Measurements from ENCODE around the gene ATXN1.

The ATXN1 gene

DNA sequence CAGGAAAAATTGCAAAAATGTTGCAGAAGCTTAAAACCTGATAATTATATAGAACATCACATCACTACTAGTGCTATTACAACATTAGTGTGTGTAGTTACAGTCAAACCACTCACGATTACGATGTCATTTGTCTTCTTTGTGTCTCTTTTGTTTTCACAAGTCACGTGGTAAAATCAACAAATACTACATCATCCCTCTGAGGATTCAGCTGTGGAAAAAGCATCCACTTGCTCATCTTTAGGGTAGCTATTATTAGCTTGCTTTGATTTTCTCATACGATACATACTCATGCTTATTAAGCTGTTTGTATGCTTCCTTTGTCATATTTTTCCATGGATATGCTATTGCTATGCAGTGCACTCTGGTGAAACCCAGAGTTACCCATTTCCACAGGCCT lies 22.2 kb upstream of the ATXN1 start:
- DNase-seq (ENCODE audit: low read depth in 1 of 2, low spot score in 1 of 2): no peak

DNA sequence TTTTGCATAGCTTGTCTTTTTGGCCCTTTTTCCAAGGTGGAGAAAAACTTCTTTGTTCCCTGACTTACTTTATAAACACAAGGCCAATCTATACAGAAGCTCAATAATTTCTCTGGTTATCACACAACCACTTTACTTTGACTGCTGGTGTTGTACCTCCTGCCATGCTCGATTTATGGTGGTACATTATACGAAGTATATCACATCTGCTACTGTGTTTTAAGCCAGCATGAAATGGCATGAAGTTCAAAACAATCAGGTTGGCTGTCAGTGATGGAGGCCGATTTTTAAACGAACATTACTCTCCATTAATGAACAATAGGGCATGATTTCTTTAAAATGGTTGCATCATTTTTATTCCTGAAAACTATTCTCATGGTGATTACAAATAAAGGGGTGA lies 21.0 kb upstream of the ATXN1 start:
- DNase-seq (ENCODE audit: low read depth in 1 of 2, low spot score in 1 of 2): no peak

DNA sequence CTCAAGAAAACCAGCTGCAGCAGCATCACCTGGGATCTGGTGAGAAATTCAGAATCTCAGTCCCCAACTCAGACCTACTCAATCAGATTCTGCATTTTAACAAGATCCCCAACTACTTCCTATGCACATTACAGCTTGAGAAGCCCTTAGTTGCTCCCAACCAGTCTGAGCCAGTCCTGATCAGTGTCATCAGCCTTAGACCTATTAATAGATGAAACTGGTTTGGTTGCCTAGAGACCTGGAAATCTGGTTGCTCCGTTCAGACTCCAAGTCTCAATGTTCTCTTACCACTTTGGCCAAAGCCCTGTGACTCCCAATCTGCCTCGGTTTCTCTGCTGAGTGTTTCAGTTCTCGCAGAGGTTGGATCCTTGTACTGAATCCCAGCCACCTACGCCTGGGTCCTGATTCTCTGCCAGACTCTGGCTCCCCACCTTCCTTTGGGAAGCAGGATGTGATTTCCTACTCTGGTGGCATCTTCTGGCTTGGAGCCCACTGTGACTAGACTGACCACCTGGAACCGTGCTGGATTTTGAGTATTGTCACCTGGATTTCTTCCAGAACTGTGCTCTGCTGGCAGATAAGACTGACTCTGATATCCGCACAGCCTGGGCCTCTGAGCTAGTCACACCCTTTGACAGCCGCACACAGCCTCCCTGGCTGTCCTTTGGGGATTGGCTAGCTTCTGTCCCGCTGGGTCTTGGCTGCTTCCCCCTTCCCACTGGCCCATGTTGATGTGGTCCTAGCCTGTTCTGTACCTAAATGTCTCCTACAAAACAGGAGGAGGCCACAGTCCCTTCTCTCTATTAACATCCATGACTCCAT lies 20.3 kb upstream of the ATXN1 start:
- no peak for DNase-seq (ENCODE audit: low read depth in 1 of 2, low spot score in 1 of 2)

- no peak for DNase-seq (ENCODE audit: low read depth in 1 of 2, low spot score in 1 of 2)
These were observed 17.3 kb upstream of the ATXN1 start for GRCh38 chr6:16778521-16778920.

GRCh38 chr6:16777794-16778193 lies 16.5 kb upstream of the ATXN1 start:
- DNase-seq (ENCODE audit: low read depth in 1 of 2, low spot score in 1 of 2): no peak

DNA sequence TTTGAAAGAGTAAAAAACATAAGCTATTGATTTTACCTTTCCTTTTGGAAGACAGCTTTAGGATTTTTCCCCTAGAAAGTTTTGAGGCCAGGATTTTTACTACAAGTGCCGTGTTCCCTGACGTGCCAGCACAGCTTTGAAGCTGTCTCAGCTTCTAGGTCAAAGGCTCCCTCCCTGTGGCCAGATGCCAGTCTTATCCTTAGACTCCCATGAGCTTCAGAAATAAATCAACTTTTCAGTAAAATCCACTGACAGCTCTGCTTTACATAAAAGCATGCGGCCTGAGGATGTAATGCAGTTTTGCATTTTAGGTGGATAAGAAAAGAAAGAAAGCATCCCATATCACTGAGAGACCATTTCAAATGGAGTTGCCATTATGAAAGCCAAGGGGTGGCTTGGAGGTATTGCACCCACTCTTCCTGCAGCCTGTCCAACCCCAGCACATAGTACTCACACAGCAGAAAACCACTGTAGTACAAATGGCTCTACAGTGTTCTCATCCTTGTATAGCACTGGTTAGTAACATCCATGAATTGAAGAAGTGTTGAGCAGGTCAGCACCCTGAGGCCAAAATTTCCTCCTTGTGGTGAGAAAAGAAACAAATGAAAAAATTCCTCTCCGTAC lies 15.2 kb upstream of the ATXN1 start:
- DNase-seq (ENCODE audit: low read depth in 1 of 2, low spot score in 1 of 2): no peak

GRCh38 chr6:16774437-16774836 lies 13.2 kb upstream of the ATXN1 start:
- no peak for DNase-seq (ENCODE audit: low read depth in 1 of 2, low spot score in 1 of 2)

- no peak for DNase-seq (ENCODE audit: low read depth in 1 of 2, low spot score in 1 of 2)
These were observed 12.1 kb upstream of the ATXN1 start for GRCh38 chr6:16773362-16773761.

GRCh38 chr6:16770701-16771569 lies 9.7 kb upstream of the ATXN1 start:
- peak; percentile 60 to 65 for DNase-seq (ENCODE audit: low read depth in 1 of 2, low spot score in 1 of 2)

DNA sequence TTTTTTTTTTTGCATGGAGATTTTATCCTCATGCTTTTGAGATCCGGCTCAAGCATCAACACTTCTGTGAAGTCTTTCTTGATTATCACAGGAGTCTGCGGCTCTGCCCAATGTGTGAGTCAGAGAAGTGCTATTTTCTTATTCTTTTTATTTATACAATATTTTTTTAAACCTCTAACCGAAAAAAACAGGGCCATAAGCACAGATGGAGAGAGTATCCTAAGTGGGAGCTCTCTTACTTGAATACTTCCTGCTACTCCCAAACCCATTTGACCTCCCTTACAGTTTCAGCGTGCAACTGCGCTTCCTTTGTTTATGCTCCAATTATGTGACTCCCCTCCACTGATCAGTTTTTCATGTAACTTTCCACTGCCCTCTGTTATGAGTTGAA lies 8.7 kb upstream of the ATXN1 start:
- no peak for DNase-seq (ENCODE audit: low read depth in 1 of 2, low spot score in 1 of 2)

DNA sequence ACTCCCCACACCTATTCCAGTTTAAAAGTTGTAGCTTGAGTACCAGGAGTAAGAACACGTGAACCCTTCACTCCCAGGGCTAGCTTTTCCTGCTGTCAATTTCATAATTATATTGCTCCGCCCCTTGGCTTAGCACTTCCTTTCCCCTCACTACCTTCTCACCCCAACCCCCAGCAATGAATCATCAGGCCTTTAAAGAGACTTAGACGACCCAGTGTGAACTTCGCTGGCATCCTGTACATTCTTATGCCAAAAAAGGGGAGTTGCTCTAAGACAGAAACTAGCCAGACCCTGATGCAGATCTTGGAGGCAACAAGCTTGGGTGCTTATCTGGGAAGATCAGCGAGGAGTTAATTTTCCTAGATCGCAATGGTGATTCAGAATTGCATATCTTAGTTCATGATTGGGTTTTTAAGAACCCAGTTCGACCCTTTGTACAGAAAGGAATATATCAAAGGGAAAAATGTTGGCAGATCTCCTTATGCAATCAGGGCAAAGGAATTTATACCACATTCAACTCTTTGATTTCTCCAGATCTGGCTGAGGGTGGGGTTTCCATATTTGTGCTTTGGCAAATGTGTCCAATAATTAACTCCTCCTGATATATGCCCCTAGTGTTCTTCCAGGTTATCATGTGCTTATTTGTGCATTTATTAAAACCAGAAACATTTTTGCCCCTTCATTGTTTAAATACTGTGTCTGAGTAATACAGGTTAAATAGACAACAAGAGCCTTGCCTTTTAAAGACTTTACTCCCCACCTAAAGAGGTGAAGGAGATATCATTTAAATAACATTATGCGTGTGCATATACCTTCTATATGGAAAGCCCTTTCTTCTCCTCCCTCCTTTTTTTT lies 8.1 kb upstream of the ATXN1 start:
- peak; percentile 23 to 40 for DNase-seq (ENCODE audit: low read depth in 1 of 2, low spot score in 1 of 2)

- no peak for DNase-seq (ENCODE audit: low read depth in 1 of 2, low spot score in 1 of 2)
These were observed 7.2 kb upstream of the ATXN1 start for GRCh38 chr6:16768477-16768830.

- DNase-seq (ENCODE audit: low read depth in 1 of 2, low spot score in 1 of 2): no peak
These were observed 6.7 kb upstream of the ATXN1 start for GRCh38 chr6:16767765-16768476.

DNA sequence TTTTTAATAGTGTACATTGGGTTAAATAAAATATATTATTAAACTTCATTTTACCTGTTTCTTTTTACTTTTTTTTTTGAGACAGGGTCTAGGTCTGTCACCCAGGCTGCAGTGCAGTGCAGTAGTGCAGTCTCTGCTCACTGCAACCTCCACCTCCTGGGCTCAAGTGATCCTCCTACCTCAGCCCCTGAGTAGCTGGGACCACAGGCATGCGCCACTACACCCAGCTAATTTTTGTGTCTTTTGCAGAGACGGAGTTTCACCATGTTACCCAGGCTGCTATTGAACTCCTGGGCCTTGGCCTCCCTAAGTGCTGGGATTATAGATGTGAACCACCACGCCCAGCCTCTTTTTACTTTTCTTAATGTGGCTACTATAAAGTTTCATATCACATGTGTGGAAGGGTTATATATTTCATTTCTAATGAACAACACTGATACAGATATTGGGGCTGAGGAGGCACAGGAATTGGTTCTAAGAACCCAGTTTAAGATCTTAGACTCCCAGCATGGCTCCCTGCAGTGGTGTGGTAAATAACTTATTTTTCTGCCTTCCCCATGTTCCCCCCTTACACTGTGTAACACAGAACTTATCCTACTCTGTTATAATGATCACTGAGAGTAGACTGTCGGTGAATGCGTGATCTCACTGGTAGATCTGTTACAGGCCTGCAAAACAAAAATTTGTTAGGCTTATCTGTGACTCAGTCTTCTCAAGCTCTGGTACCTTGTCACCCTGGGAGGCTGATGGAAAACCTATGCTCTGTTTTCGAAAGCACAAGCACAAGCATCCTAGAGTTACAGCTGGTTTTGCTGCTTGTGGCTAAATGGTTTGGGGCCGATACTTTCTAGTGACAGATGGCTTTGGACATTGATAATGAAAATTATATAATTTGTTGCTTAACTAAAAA lies 5.8 kb upstream of the ATXN1 start:
- no peak for DNase-seq (ENCODE audit: low read depth in 1 of 2, low spot score in 1 of 2)

GRCh38 chr6:16766043-16766536 lies 4.8 kb upstream of the ATXN1 start:
- peak in 1 of 2 donors; percentile 5 for DNase-seq (ENCODE audit: low read depth in 1 of 2, low spot score in 1 of 2)

- no peak for DNase-seq (ENCODE audit: low read depth in 1 of 2, low spot score in 1 of 2)
These were observed 4.0 kb upstream of the ATXN1 start for GRCh38 chr6:16765235-16765634.

DNA sequence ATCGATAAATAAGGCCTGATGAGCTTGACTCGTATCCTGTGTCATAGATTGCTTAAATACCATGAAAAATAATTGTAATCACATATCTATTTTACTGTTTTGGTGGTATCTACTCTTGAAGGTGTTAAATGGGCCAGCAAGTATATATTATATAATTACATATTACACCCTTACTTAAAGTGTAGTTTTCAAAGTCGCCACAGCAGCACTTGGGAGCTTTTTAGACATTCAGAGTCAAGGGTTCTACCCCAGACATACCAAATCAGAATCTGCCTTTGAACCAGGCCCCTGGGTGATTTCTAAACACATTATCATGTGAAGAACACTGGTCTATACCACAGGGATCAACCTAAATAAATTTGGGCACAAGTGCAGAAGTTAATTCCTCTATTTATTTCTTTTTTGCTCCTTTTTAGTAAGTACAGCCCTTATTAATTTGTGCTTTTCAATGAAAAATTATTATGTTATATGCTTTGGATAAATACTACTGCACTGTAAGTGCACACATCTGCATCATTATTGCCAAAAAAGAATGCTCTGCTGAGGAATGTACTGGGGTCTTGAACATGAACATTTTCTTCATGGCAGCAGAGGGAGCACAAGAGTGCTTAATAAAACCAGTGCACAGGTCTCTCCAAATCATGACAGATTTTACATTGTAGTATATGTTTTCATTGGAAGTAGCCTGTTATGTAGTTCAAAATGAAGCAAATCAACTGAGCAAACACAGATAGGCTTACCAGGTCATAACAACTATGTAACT lies 3.1 kb upstream of the ATXN1 start:
- DNase-seq (ENCODE audit: low read depth in 1 of 2, low spot score in 1 of 2): no peak

Data from activated T-helper 1 cell treated with anti-CD3 and anti-CD28 coated beads, Interleukin-2, amount 50 U/mL, for 16 hours (primary cell).